Keratinocyte (primary cell): ENCODE results near the gene ATP5F1E. TPM values are rescaled to one million over a fixed set of nuclear protein-coding genes. Genes with fewer than 3 reads are reported as not detected.

Experiments used
- DNase-seq: peaks from one replicate; pipeline ENCODE4 v3.0.0-alpha.2; 2011; ENCODE audit warnings: low read depth, missing footprints, low spot score
- FAIRE-seq: peaks from 2 replicates; lab custom pipeline; 2011; peaks lifted over from hg19 to GRCh38; lab: Jason Lieb, UNC
- H2AFZ ChIP-seq: 2 replicates; pipeline ENCODE4 v1.6.0; 2012; ENCODE audit warnings: low read length, control low read depth, inconsistent platforms; ENCODE audit not compliant: control insufficient read depth
- H3K27ac ChIP-seq: 2 replicates; pipeline ENCODE4 v1.5.1; 2011; ENCODE audit warnings: low read length; ENCODE audit not compliant: control insufficient read depth, insufficient read depth
- H3K27me3 ChIP-seq: 3 replicates; pipeline ENCODE4 v1.6.0; 2011; ENCODE audit warnings: low read length; ENCODE audit not compliant: control insufficient read depth, insufficient read depth; ENCODE audit errors: extremely low read depth
- H3K36me3 ChIP-seq, 2 experiments: 2 replicates in 1 of 2; 3 replicates in 1 of 2; pipeline ENCODE4 v1.5.1; 2011; ENCODE audit warnings: low read length in 2 of 2, mild to moderate bottlenecking in 1 of 2; ENCODE audit not compliant: control insufficient read depth in 2 of 2, insufficient read depth in 2 of 2; ENCODE audit errors: extremely low read depth in 1 of 2
- H3K4me1 ChIP-seq: 3 replicates; pipeline ENCODE4 v1.5.1; 2011; ENCODE audit warnings: low read length; ENCODE audit not compliant: control insufficient read depth, insufficient read depth; ENCODE audit errors: extremely low read depth
- H3K4me2 ChIP-seq: 3 replicates; pipeline ENCODE4 v1.6.0; 2011; ENCODE audit warnings: low read depth, low read length; ENCODE audit not compliant: control insufficient read depth, insufficient read depth; ENCODE audit errors: extremely low read depth
- H3K4me3 ChIP-seq, 3 experiments: fragments of 200-600 bp in 1 of 3; sonication (generic) in 1 of 3; 2 replicates in 2 of 3; 3 replicates in 1 of 3; pipeline ENCODE4 v1.5.1; 2011 to 2016; ENCODE audit warnings: low read length in 3 of 3, mild to moderate bottlenecking in 3 of 3, control low read depth in 2 of 3, inconsistent platforms in 1 of 3, low read depth in 1 of 3, mixed read lengths in 1 of 3, mixed run types in 1 of 3, moderate library complexity in 1 of 3; ENCODE audit not compliant: control insufficient read depth in 2 of 3, insufficient read depth in 2 of 3; ENCODE audit errors: extremely low read depth in 1 of 3
- H3K79me2 ChIP-seq: 2 replicates; pipeline ENCODE4 v1.6.0; 2012; ENCODE audit warnings: low read length; ENCODE audit not compliant: control insufficient read depth, insufficient read depth
- H3K9ac ChIP-seq: 3 replicates; pipeline ENCODE4 v1.6.0; 2011; ENCODE audit warnings: low read length; ENCODE audit not compliant: control insufficient read depth, insufficient read depth; ENCODE audit errors: extremely low read depth
- H3K9me1 ChIP-seq: 3 replicates; pipeline ENCODE4 v1.6.0; 2011; ENCODE audit warnings: low read length; ENCODE audit not compliant: control insufficient read depth, insufficient read depth; ENCODE audit errors: extremely low read depth
- H3K9me3 ChIP-seq: 2 replicates; pipeline ENCODE4 v1.5.1; 2012; ENCODE audit warnings: low read depth, low read length; ENCODE audit not compliant: control insufficient read depth
- H4K20me1 ChIP-seq: 3 replicates; pipeline ENCODE4 v1.6.0; 2011; ENCODE audit warnings: low read length; ENCODE audit not compliant: control insufficient read depth, insufficient read depth; ENCODE audit errors: extremely low read depth
- EZH2 ChIP-seq: IDR thresholded peaks from one replicate; pipeline ENCODE4 v1.6.1; 2012; ENCODE audit warnings: inconsistent platforms, mild to moderate bottlenecking, low read length, moderate library complexity
- dilution Hi-C: fragments of 300-500 bp; cut with MboI; formaldehyde crosslinking; loops from one replicate; pipeline ENCODE4 v1.7.0; 2020; ENCODE audit warnings: low sequenced_read_pairs; ENCODE audit not compliant: extremely low pct_ligation_motif_present
- polyA plus RNA-seq, 5 experiments: library from polyadenylated mRNA; depleted of rRNA in 3 of 5; stranded (reverse) in 3 of 5; stranded (forward) in 1 of 5; unstranded in 1 of 5; fragments of >200 nt; gene quantifications; 1 replicate in 1 of 5; 2 replicates in 3 of 5; 3 replicates in 1 of 5; pipeline versions ENCODE4 v1.2.1 to v1.2.3, GENCODE V29; 2011 to 2012; ENCODE audit warnings: missing spikeins in 2 of 5, low read depth in 1 of 5, low replicate concordance in 1 of 5
- TF ChIP-seq, protein P1 (sequence below), 3 experiments: IDR thresholded peaks in 1 of 3; conservative IDR thresholded peaks in 1 of 3; optimal IDR thresholded peaks in 1 of 3; 2 replicates in 2 of 3; 3 replicates in 1 of 3; pipeline versions ENCODE3 to v1.5.1; 2011; ENCODE audit warnings: low read length in 3 of 3, mild to moderate bottlenecking in 3 of 3, moderate library complexity in 2 of 3, control low read depth in 1 of 3, inconsistent platforms in 1 of 3; ENCODE audit not compliant: insufficient read depth in 2 of 3; ENCODE audit errors: extremely low read depth in 1 of 3

The ATP5F1E gene
- polyA plus RNA-seq, 1 donor (not counting 4 experiments of a cell fraction or from before 2014, with no cell fraction given): 99.7 TPM

DNA sequence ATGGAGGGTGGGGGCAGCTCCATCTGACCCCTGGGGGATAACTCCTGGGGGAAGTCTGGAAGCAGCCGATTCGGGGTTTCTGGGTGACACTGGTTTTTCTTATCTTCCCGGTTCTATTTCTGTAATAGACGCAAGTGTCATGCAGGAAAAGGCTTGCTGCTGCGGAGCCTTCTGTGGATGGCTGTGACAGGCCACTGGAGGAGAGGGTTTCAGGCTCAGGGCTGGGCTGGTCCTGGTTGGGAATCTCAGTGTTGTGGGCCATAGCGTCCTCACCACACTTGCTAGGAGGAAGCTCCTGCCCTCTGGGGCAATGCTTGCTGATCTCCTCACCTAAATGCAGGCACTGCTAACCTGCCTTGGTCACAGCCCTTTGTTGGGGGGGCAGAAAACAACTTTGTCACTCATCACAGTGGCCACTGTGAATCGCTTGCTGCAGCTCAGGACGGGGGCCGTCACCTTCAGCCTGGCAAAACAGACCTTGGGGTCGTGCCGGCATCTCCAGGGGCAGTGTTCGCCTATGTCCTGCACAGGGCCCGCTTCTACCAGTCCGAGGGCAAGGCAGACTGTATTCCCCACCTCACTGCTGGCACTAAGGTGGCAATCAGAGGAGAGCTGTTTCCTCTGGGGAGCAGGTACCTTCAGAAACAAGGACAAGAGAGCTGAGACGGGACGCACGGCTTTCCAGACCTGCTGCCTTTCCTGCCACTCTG lies 17.3 kb downstream of the ATP5F1E start:
- Histone ChIP-seq H3K9ac (no peak overlapping the region), H3K27ac (no peak overlapping the region), H3K9me1 (no peaks in the 10 kb centered on the region), H3K4me2 (no peak overlapping the region), H3K9me3 (no peaks in the 10 kb centered on the region), H3K4me3 (no peak overlapping the region), H4K20me1 (no peaks in the 10 kb centered on the region), H3K36me3 (no peaks in the 10 kb centered on the region), H3K79me2 (no peaks in the 10 kb centered on the region), H3K4me1 (peaks cover 34% of the 10 kb centered on the region), H2AFZ (no peak overlapping the region), H3K27me3 (no peaks in the 10 kb centered on the region)
- no peak for DNase-seq
- dilution Hi-C loops: no loop called here
- no peak for FAIRE-seq
- no peak for TF ChIP-seq EZH2
- TF ChIP-seq, protein P1, sequence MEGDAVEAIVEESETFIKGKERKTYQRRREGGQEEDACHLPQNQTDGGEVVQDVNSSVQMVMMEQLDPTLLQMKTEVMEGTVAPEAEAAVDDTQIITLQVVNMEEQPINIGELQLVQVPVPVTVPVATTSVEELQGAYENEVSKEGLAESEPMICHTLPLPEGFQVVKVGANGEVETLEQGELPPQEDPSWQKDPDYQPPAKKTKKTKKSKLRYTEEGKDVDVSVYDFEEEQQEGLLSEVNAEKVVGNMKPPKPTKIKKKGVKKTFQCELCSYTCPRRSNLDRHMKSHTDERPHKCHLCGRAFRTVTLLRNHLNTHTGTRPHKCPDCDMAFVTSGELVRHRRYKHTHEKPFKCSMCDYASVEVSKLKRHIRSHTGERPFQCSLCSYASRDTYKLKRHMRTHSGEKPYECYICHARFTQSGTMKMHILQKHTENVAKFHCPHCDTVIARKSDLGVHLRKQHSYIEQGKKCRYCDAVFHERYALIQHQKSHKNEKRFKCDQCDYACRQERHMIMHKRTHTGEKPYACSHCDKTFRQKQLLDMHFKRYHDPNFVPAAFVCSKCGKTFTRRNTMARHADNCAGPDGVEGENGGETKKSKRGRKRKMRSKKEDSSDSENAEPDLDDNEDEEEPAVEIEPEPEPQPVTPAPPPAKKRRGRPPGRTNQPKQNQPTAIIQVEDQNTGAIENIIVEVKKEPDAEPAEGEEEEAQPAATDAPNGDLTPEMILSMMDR (optimal IDR thresholded peaks at IDR 0.05 in 1 of 3, IDR thresholded peaks at IDR 0.05 in 1 of 3, conservative IDR thresholded peaks at IDR 0.05 in 1 of 3; ENCODE audit: extremely low read depth in 1 of 3, insufficient read depth in 2 of 3, low read length in 3 of 3): no peak

DNA sequence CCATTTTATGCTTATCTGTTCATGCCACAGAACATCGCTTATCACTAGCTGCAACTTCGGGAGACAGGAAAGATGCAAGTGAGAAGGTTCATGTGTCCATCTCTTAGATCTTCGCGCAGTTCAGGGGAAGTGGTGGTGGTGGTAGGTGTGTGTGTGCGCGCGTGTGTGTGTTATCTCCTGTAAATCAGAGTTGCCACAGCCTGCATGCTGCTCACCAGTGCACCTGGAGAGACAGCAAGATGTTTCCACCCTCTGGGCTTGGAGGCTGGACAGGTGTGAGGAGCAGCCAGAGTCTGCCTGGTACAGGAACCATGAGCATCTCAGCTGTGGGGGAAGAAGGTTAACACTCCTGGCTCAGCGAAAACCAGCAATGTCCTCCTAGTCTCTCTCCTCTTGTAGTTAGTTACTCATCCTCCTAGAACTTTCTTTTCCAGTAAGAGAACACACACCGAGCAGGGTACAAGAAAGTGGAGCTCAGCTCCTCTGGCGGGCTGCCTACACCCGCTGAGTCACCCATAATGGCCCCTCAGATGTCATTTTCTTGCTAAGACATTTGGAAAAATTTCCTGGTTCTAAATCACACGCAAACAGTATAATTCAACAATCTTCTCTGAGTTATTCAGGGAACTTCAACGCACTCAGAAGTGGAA lies 18.1 kb downstream of the ATP5F1E start:
- H3K36me3 ChIP-seq: no peaks in the 10 kb centered on the region
- dilution Hi-C loops: no loop called here
- H3K9me3 ChIP-seq: no peaks in the 10 kb centered on the region
- TF ChIP-seq EZH2: no peak
- TF ChIP-seq, protein P1 (optimal IDR thresholded peaks at IDR 0.05 in 1 of 3, IDR thresholded peaks at IDR 0.05 in 1 of 3, conservative IDR thresholded peaks at IDR 0.05 in 1 of 3; ENCODE audit: extremely low read depth in 1 of 3, insufficient read depth in 2 of 3, low read length in 3 of 3): no peak
- H3K9me1 ChIP-seq: no peaks in the 10 kb centered on the region
- H3K27ac ChIP-seq: no peak overlapping the region
- no peak overlapping the region for H2AFZ ChIP-seq
- no peaks in the 10 kb centered on the region for H3K27me3 ChIP-seq
- H3K9ac ChIP-seq: no peak overlapping the region
- DNase-seq (no peak), FAIRE-seq (no peak)
- no peaks in the 10 kb centered on the region for H4K20me1 ChIP-seq
- H3K4me3 ChIP-seq: no peak overlapping the region
- no peak overlapping the region for H3K4me2 ChIP-seq
- no peaks in the 10 kb centered on the region for H3K79me2 ChIP-seq
- H3K4me1 ChIP-seq: peaks cover 35% of the 10 kb centered on the region
